NOMO-1 treated with dmso at 0.1 percent for 144 hours (cell line): Measurements from ENCODE around the gene PLA2G2C.

Experiments
- DNase-seq: peaks from one replicate; lab custom pipeline; 2025; ENCODE audit not compliant: unreplicated experiment; lab: John Stamatoyannopoulos, UW

Gene PLA2G2C

DNA sequence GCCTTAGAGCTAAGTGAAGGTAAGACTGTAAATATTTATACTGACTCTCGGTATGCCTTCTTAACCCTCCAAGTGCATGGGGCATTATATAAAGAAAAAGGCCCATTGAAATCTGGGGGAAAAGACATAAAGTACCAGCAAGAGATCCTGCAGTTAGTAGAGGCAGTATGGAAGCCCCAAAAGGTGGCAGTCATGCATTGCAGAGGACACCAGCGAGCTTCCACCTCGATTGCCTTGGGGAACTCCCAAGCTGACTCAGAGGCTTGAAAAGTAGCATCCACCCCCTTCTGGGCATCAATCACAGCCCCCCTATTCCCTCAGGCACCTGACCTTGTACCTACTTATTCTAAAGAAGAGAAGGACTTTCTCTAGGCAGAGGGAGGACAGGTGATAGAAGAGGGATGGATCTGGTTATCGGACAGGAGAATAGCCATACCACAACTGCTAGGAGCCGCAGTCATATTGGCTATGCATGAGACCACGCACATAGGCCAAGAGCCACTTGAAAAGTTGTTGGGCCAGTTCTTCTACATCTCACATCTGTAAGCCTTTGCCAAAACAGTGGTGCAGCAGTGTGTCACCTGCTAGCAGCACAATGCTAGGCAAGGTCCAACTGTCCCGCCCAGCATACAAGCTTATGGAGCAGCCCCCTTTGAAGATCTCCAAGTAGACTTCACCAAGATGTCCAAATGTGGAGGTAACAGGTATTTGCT lies 27.8 kb downstream of the PLA2G2C start:
- no peak for DNase-seq

- DNase-seq = no peak
Observed at GRCh38 chr1:20154301-20154831, 32.0 kb downstream of the PLA2G2C start.

GRCh38 chr1:20153000-20153418 lies 33.3 kb downstream of the PLA2G2C start:
- DNase-seq = peak; percentile 7

DNA sequence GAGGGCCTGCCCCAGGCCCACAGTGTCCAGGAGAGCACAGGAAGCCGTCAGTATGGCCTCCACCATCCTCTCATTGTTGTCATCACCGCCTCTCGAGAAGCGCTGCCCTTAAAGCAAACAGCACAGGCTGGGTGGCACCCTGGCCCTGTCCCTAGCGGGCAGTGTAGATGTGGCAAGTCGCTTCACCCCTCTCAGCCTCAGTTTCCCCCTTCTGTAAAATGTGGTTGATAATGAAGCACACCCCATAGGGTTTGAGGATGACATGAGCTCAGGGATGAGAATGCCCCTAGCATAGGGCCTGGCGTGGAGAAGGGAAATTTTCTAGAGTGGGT lies 33.8 kb downstream of the PLA2G2C start:
- no peak for DNase-seq

GRCh38 chr1:20151906-20152598 lies 34.3 kb downstream of the PLA2G2C start:
- peak; percentile 61 for DNase-seq

- DNase-seq = no peak
Observed at GRCh38 chr1:20150969-20151368, 35.3 kb downstream of the PLA2G2C start.

DNA sequence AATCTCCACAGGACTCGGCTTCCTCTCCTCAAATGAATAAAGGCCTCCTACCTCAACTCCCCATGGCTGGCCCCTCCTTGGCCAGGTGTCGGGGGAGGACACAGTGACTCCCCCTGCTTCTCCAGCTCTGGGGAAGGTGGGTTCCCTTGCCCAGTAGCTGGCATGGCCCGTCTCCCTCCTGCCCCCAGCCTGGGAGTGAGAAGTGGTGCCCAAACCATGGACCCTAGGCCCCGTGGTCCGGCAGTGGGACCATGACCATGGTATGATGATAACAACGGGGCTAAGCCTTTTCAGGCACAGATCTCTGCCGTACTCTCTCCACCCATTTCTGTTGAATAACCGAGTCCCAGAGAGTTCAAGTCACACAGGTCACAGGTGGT lies 36.0 kb downstream of the PLA2G2C start:
- no peak for DNase-seq

GRCh38 chr1:20149601-20150325 lies 36.6 kb downstream of the PLA2G2C start:
- DNase-seq = no peak

GRCh38 chr1:20148571-20149500 lies 37.5 kb downstream of the PLA2G2C start:
- DNase-seq = no peak

DNA sequence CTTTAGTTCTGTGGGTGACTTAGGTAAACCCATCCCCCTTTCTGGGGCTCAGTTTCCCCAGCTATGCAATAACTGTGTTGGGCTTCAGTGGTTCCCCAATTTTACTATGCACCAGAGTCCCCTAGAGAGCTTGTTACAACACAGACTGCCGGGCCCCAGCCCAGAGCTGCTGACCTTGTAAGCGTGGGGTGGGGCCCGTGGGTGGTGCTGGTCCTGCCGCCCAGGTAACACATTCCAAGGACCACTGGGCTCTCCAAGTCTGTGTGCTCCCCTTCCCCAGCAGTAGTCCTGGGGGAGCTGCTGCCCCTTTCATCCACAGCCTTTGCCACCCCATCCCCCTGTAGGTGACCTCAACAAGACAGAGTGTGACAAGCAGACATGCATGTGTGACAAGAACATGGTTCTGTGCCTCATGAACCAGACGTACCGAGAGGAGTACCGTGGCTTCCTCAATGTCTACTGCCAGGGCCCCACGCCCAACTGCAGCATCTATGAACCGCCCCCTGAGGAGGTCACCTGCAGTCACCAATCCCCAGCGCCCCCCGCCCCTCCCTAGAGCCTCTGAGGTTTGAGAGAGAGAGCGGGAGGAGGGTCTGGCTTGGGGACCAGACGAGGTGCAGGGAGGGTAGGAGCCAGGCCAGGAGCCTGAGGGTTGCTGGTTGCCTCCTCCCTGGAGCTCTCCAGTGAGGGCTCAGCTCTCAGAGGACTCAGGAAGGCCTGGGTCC lies 38.3 kb downstream of the PLA2G2C start:
- DNase-seq = no peak

- no peak for DNase-seq
Observed at GRCh38 chr1:20143734-20144565, 42.4 kb downstream of the PLA2G2C start.

- no peak for DNase-seq
Observed at GRCh38 chr1:20143318-20143717, 43.0 kb downstream of the PLA2G2C start.

- DNase-seq = no peak
Observed at GRCh38 chr1:20142001-20142710, 44.2 kb downstream of the PLA2G2C start.

GRCh38 chr1:20141466-20141865 lies 44.9 kb downstream of the PLA2G2C start:
- DNase-seq = no peak

DNA sequence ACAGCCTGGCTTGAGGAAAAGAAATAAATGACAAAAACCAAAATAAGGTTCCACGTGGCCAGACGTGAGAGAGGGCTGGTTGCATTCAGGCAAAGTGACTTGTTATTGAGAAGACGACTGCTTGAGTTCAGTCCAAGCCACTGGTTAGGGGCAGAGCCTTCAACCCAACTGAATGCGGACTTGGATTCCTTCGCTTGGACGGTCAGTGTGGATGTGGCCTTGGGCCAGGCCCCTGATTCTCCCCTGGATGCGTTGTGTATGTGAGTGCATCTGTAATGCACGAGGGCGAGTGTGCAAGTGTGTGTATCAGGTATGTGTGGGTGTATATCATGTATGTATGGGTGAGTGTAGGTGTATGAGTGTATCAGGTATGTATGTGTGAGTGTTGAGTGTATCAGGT lies 45.3 kb downstream of the PLA2G2C start:
- DNase-seq = no peak

- no peak for DNase-seq
Observed at GRCh38 chr1:20139776-20140612, 46.3 kb downstream of the PLA2G2C start.

GRCh38 chr1:20138961-20139550 lies 47.3 kb downstream of the PLA2G2C start, which contains the start of gene PLA2G2F:
Gene PLA2G2F, plus strand, starts transcription at chr1:20139323. Its CDS starts 105 bp downstream, at chr1:20139428.
- DNase-seq = no peak
